D341Med (cell line): ENCODE measurements around the gene SNF8.

Experiments
- DNase-seq: peaks from one replicate; pipeline ENCODE4 v3.0.0; 2012; ENCODE audit warnings: low spot score

The SNF8 gene

GRCh38 chr17:48883171-48883570 is 61.5 kb downstream of the SNF8 start:
- no peak for DNase-seq

- DNase-seq: no peak
Measured at GRCh38 chr17:48882272-48882671, 62.4 kb downstream of the SNF8 start.
